Neural cell (in vitro differentiated cells): ENCODE data around the gene CAPN2. TPM values are rescaled to one million over a fixed set of nuclear protein-coding genes. Genes with fewer than 3 reads are reported as not detected.

Experiments
- H2AFZ ChIP-seq: fragments of 200-600, 300-800 bp; sonication (generic), shearing (Covaris generic); 2 replicates; pipeline ENCODE4 v1.6.0; 2014; ENCODE audit warnings: low read depth, mild to moderate bottlenecking, antibody characterized with exemption, low read length, moderate library complexity
- H3F3A ChIP-seq: fragments of 200-600 bp; shearing (Covaris generic); 2 replicates; pipeline ENCODE4 v1.6.1; 2016; ENCODE audit warnings: mild to moderate bottlenecking, moderate library complexity, mixed read lengths, antibody characterized with exemption, low read length; ENCODE audit not compliant: insufficient read depth, poor library complexity, severe bottlenecking
- H3K27ac ChIP-seq: fragments of 200-600, 300-800 bp; sonication (generic), shearing (Covaris generic); 2 replicates; pipeline ENCODE4 v1.5.1; 2014; ENCODE audit warnings: mild to moderate bottlenecking, low read length, moderate library complexity
- H3K27me3 ChIP-seq: fragments of 300-800, 200-600 bp; sonication (generic), shearing (Covaris generic); 2 replicates; pipeline ENCODE4 v1.6.0; 2014; ENCODE audit warnings: mild to moderate bottlenecking, low read depth, low read length, moderate library complexity; ENCODE audit not compliant: insufficient read depth
- H3K36me3 ChIP-seq: fragments of 300-800, 200-600 bp; sonication (generic), shearing (Covaris generic); 2 replicates; pipeline ENCODE4 v1.5.1; 2014; ENCODE audit warnings: mild to moderate bottlenecking, antibody characterized with exemption, low read length, moderate library complexity; ENCODE audit not compliant: insufficient read depth
- H3K4me2 ChIP-seq: fragments of 300-800, 200-600 bp; sonication (generic), shearing (Covaris generic); 2 replicates; pipeline ENCODE4 v1.6.0; 2014; ENCODE audit warnings: mild to moderate bottlenecking, low read length
- H3K4me3 ChIP-seq: fragments of 300-800, 200-600 bp; sonication (generic), shearing (Covaris generic); 2 replicates; pipeline ENCODE4 v1.5.1; 2014; ENCODE audit warnings: mild to moderate bottlenecking, low read length, moderate library complexity
- H3K79me2 ChIP-seq: fragments of 200-600 bp; shearing (Covaris generic); replicated peaks from 2 replicates; pipeline ENCODE4 v1.6.0; 2014; ENCODE audit warnings: mild to moderate bottlenecking, low read length, moderate library complexity; ENCODE audit not compliant: insufficient read depth
- H3K9ac ChIP-seq: fragments of 300-800, 200-600 bp; sonication (generic), shearing (Covaris generic); 2 replicates; pipeline ENCODE4 v1.6.1; 2016; ENCODE audit warnings: mild to moderate bottlenecking, low read length, mixed read lengths
- H3K9me2 ChIP-seq: fragments of 200-600 bp; shearing (Covaris generic); 2 replicates; pipeline ENCODE4 v1.6.1; 2016; ENCODE audit warnings: mild to moderate bottlenecking, low read length, mixed read lengths; ENCODE audit not compliant: insufficient read depth
- H3K9me3 ChIP-seq: fragments of 200-600, 300-800 bp; sonication (generic), shearing (Covaris generic); 2 replicates; pipeline ENCODE4 v1.6.1; 2016; ENCODE audit warnings: mild to moderate bottlenecking, mixed run types, low read length, moderate library complexity, mixed read lengths
- H4K20me1 ChIP-seq: fragments of 200-600 bp; shearing (Covaris generic); 2 replicates; pipeline ENCODE4 v1.6.1; 2016; ENCODE audit warnings: mild to moderate bottlenecking, mixed run types; ENCODE audit not compliant: insufficient read depth
- CTCF ChIP-seq: fragments of 450-650 bp; IDR thresholded peaks from 2 replicates; pipeline ENCODE4 v1.5.1; 2014; ENCODE audit warnings: antibody characterized with exemption, mild to moderate bottlenecking, moderate library complexity; ENCODE audit not compliant: poor library complexity, severe bottlenecking
- EP300 ChIP-seq: fragments of 450-650 bp; conservative IDR thresholded peaks from 2 replicates; pipeline ENCODE4 v1.6.1; 2014; ENCODE audit warnings: antibody characterized with exemption, mild to moderate bottlenecking, moderate library complexity; ENCODE audit not compliant: poor library complexity, severe bottlenecking
- EZH2 ChIP-seq: fragments of 200-600, 300-800 bp; shearing (Covaris generic), sonication (generic); IDR thresholded peaks from 2 replicates; pipeline ENCODE4 v1.6.1; 2014; ENCODE audit warnings: antibody characterized with exemption, low read length, borderline replicate concordance, mild to moderate bottlenecking; ENCODE audit not compliant: insufficient read depth, poor library complexity, severe bottlenecking
- MXI1 ChIP-seq: fragments of 450-650 bp; conservative IDR thresholded peaks from 2 replicates; pipeline ENCODE4 v1.6.1; 2014; ENCODE audit warnings: antibody characterized with exemption, mild to moderate bottlenecking; ENCODE audit not compliant: poor library complexity, severe bottlenecking
- POLR2AphosphoS5 ChIP-seq: IDR thresholded peaks from 2 replicates; pipeline ENCODE4 v1.6.1; 2012
- RAD21 ChIP-seq: fragments of 450-650 bp; conservative IDR thresholded peaks from 2 replicates; pipeline ENCODE4 v1.6.1; 2014; ENCODE audit warnings: antibody characterized with exemption, mild to moderate bottlenecking, moderate library complexity
- REST ChIP-seq: IDR thresholded peaks from 2 replicates; pipeline ENCODE4 v1.6.1; 2012; ENCODE audit warnings: borderline replicate concordance
- SMC3 ChIP-seq: fragments of 450-650 bp; conservative IDR thresholded peaks from 2 replicates; pipeline ENCODE4 v1.6.1; 2014; ENCODE audit warnings: antibody characterized with exemption, mild to moderate bottlenecking, moderate library complexity; ENCODE audit not compliant: poor library complexity
- TAF1 ChIP-seq: IDR thresholded peaks from 2 replicates; pipeline ENCODE4 v1.6.1; 2012; ENCODE audit warnings: low read depth
- polyA plus RNA-seq: library from polyadenylated mRNA; depleted of rRNA; stranded (reverse); fragments of >200 nt; gene quantifications from 2 replicates; pipeline ENCODE4 v1.2.3, GENCODE V29; 2014

Gene CAPN2
- polyA plus RNA-seq, 1 donor from 2014 or later, result 58.8 TPM

GRCh38 chr1:223727541-223727940 is 15.2 kb downstream of the CAPN2 start:
- Histone ChIP-seq H3K79me2 (no peaks in the 10 kb centered on the region), H2AFZ (no peak overlapping the region), H3K9me2 (no peaks in the 10 kb centered on the region), H3K27ac (no peak overlapping the region), H3K27me3 (no peaks in the 10 kb centered on the region), H3K9me3 (no peaks in the 10 kb centered on the region), H3K4me2 (no peak overlapping the region), H4K20me1 (no peaks in the 10 kb centered on the region), H3K36me3 (no peaks in the 10 kb centered on the region), H3K4me3 (no peak overlapping the region), H3F3A (no peaks in the 10 kb centered on the region), H3K9ac (no peak overlapping the region)
- no peak for TF ChIP-seq SMC3
- no peak for TF ChIP-seq REST
- TF ChIP-seq CTCF, result no peak
- TF ChIP-seq EP300, result no peak
- TF ChIP-seq POLR2AphosphoS5, result no peak
- TF ChIP-seq EZH2, result no peak
- TF ChIP-seq TAF1, result no peak
- no peak for TF ChIP-seq MXI1
- no peak for TF ChIP-seq RAD21

- no peaks in the 10 kb centered on the region for H4K20me1 ChIP-seq
- H3K4me2 ChIP-seq, result no peak overlapping the region
- TF ChIP-seq POLR2AphosphoS5, result no peak
- TF ChIP-seq RAD21, result no peak
- TF ChIP-seq TAF1, result no peak
- TF ChIP-seq EP300, result no peak
- TF ChIP-seq EZH2, result no peak
- no peak for TF ChIP-seq REST
- TF ChIP-seq SMC3, result no peak
- no peak for TF ChIP-seq MXI1
- TF ChIP-seq CTCF, result no peak
Measured at GRCh38 chr1:223729906-223730305, 17.6 kb downstream of the CAPN2 start.

More at GRCh38 chr1:223729906-223730305, 17.6 kb downstream of the CAPN2 start:
- Histone ChIP-seq H3K36me3 (no peaks in the 10 kb centered on the region), H3K9me3 (no peaks in the 10 kb centered on the region), H3K27ac (no peak overlapping the region), H3K4me3 (no peak overlapping the region), H2AFZ (no peak overlapping the region), H3K27me3 (no peaks in the 10 kb centered on the region), H3K9me2 (no peaks in the 10 kb centered on the region), H3K9ac (no peak overlapping the region), H3F3A (no peaks in the 10 kb centered on the region), H3K79me2 (no peaks in the 10 kb centered on the region)
